T-helper 1 cell treated with Interleukin-12 subunit alpha and Interleukin-12 subunit beta and Interleukin-4 antibody, amounts not matched to agents 30 ng/mL and 1 ng/mL, for 36 hours (primary cell): ENCODE measurements around the gene GLIPR1. TPM values are rescaled to one million over a fixed set of nuclear protein-coding genes. Genes with fewer than 3 reads are reported as not detected.
"Not testable (repeated sequence)": the region's sequence is repeated elsewhere in the genome, so short reads cannot be mapped to it uniquely, and the experiment has no call there.

Source experiments
- intact Hi-C: fragments of 100-400 bp; cut with micrococcal nuclease; formaldehyde crosslinking; loops from one replicate; pipeline ENCODE4 v1.15.1; 2024
- total RNA-seq: library from RNA; stranded (reverse); gene quantifications from 2 replicates; pipeline ENCODE4 v1.2.3, GENCODE V29; 2022

GLIPR1 gene
- total RNA-seq: 37.2 and 37.5 TPM in 2 replicates

DNA sequence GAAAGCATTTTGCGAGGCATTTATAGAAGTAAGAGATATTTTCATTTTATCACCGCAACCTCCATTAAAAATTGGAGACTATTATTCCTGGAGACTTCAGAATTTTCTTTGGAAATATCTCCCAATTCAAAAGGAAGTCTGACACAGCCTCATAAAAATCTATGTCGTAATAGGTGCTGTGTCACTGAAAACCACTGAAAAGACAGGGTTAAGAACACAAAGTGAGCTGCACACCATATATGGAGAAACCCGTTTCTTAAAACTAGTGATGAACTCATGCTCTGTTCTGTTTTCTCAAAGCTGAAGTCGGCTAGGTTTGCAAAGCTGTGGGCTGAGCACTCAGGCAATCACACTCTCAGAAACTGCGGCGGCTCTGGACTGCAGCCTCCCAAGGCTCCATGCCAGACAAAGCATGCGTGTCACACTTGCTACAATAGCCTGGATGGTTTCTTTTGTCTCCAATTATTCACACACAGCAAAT lies at the start of gene GLIPR1:
Gene GLIPR1 (plus strand): TSS at position 287 of the 481 bp plus-strand sequence. CDS start 126 bp downstream, at position 413.
- intact Hi-C loops: loop anchor here (1.0 to 2.0 kb wide), 16 partner anchors 31 to 1078 kb away; partner anchors contain the start of genes ATXN7L3B, BBS10, CAPS2 and GLIPR1L1

DNA sequence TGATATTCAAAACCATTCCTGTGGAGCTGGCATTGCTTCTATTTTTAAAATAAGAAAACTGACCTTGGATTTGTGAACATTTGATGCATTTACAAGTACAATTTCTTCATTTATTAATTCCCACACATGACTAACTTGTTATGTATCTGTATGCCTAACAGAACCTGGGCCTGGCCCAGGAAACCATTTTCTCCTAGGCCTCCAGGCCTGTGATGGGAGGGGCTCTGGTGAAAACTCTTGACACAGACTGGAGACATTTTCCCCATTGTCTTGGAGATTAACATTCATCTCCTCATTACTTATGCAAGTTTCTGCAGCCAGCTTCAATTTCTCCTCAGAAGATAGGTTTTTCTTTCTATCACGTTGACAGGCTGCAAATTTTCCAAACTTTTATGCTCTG lies 47.6 kb upstream of the GLIPR1 start:
- intact Hi-C loops: no loop called here

DNA sequence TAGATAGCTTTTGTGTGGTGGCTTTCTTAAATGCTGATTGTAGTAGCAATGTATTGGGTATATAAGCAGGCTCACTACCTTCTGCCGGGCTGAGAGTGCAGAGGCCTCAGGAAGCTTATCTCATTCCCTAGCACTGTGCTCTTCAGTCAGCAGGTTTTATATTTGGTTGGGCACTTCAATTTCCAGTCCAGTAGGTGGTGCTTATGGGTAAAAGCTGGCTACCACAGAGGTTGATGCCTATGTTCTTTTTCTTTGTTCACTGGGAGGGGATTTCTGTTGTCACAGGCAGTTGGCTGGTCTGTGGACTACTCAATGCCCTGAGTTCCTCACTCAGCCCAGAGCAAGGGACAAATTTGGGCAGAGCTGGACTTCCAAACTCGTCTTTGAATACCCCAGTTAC lies 43.0 kb upstream of the GLIPR1 start:
- intact Hi-C loops: loop anchor here (1.0 to 5.0 kb wide), 3 partner anchors 43 to 600 kb away; partner anchors contain the start of gene GLIPR1

DNA sequence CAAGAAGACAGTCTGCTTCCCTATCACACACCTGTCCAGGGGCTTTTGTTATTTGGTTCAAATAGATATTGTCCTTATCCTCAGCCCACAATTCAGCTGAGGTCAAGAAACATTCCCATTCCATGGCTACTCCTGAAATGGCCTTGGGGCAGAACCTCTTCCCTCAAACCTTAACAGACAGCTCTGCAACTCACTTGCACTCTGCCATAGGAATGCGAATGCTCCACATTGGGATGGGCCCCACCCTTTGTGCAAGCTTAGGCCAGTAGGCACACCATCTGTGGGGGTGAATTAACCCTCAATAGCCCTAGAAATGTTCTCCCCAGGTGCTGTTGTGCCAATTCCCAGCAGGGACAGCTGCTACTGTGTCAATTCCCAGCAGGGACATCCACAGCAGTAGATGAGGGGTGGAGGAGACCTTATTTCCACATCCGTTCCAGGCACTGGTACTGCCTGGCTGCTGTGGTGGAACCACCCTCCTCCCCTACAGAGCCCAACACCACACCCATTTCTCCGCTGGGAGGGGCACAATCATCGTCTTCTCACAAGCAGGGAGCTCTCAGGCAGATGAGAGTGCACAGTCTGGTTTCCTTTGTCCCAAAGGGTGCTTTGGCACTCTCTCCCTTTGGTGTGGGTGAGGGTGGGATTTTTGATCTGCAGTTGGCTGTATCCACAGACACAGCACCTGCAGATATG lies 42.3 kb upstream of the GLIPR1 start:
- intact Hi-C loops: loop anchor here (5.0 kb wide), 1 partner anchor 599 kb away; no protein-coding TSS in a partner anchor

DNA sequence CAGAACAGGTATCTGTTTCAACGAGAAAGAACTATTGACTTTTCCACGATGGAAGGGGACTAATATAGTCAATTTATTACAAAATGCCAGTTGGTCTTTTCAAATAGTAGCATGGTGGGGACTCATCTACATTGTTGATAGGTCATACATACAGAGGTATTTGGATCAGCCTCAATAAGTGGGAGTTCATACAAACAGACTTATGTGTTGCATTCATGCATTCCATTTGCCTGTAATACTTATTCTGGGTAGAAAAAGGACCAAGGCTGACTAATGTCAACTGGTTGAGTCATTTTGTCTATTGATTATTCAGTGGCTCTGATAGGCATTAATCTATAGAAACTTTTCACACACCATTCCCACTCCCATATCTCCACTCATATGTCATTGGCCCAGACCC lies 41.5 kb upstream of the GLIPR1 start:
- intact Hi-C loops: loop anchor here (5.0 kb wide), 1 partner anchor 598 kb away; no protein-coding TSS in a partner anchor

DNA sequence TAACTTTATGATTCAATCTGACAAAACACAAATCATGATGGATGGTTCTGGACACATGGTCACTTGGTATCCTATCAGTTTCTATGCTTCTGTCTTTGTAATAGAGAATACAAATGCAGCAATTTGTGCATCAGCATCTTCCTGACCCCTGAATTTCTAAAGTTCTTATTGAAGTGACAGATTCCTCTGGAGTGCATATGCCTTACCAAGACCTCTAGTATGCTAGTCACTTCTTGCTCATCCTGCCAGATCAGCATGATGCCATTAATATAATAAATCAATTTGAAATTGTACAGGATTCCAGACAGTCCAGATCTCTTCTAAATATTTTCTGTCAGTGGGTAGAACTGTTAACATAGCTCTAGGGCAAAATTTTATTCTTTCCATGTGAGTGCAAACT lies 40.6 kb upstream of the GLIPR1 start:
- intact Hi-C loops: loop anchor here (5.0 kb wide), 1 partner anchor 597 kb away; no protein-coding TSS in a partner anchor

DNA sequence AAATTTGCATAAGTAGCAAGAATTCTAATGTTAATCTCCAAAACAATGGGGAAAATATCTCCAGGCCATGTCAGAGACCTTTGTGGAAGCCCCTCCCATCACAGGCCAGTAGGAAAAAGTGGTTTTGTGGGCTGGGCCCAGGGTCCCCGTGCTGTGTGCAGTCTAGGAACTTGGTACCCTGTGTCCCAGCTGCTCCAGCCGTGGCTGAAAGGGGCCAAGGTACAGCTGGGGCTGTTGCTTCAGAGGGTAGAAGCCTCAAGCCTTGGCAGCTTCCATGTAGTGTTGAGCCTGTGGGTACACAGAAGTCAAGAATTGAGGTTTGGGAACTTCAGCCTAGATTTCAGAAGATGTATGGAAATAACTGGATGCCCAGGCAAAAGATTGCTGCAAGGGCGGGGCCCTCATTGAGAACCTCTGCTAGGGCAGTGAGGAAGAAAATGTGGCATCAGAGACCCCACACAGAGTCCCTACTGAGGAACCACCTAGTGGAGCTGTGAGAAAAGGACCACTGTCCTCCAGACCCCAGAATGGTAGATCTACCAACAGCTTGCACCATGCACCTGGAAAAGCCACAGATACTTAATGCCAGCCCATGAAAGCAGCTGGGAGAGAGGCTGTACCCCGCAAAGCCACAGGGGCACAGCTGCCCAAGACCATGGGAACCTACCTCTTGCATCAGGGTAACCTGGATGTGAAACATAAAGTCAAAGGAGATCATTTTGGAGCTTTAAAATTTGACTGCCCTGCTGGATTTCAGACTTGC lies 38.7 kb upstream of the GLIPR1 start:
- intact Hi-C loops: not testable (repeated sequence)

DNA sequence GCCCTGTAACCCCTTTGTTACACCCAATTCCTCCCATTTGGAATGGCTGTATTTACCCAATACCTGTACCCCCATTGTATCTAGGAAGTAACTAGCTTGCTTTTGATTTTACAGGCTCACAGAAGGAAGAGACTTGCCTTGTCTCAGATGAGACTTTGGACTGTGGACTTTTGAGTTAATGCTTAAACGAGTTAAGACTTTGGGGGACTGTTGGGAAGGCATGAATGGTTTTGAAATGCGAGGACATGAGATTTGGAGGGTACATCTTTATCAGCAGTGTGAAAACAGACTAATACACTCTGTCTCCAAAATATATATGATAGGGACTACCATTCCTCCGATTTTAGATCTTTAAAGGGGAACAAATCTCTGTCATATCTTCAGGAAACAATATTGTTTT lies 38.1 kb upstream of the GLIPR1 start:
- intact Hi-C loops: not testable (repeated sequence)

DNA sequence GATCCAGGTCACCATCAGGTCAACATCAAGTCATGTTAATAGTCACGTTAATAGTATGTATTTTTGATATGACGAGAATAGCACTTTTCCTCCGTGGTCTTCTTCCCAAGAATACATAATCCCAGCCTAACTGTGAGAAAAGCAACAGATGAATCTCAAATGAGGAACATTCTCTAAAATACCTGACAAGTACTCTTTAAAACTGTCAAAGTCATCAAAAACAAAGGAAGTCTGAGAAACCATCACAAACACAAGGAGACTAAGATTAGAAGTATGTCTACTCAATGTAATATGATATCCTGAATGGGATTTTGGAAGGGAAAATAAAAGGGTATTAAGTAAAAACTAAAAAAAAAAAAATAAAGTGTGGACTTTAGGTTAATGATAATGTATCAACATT lies 36.8 kb upstream of the GLIPR1 start:
- intact Hi-C loops: no loop called here

DNA sequence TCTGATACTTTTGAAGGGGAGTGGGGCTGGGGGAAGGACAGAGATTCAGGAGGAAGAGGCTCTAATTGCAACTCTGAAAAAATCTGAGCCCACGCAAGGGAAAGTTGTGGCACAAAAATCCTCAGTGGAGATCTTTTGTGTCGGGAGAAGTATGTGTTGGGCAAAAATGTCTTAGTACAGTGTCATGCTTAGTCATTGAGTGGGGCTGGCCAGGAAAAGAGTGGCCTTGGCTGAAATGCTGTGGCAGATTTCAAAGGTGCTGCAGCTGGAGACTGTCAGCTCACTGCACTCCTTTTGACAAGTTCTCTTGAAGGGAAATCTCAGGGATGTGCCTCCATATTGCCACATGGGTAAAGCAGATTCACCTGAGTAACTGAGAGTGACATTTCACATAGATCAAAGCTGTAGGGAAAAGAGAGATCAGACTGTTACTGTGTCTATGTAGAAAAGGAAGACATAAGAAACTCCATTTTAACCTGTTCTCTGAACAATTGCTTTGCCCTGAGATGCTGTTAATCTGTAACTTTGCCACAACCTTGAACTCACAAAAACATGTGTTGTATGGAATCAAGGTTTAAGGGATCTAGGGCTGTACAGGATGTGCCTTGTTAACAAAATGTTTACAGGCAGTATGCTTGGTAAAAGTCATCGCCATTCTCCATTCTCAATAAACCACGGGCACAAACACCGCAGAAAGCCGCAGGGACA lies 36.0 kb upstream of the GLIPR1 start:
- intact Hi-C loops: no loop called here

DNA sequence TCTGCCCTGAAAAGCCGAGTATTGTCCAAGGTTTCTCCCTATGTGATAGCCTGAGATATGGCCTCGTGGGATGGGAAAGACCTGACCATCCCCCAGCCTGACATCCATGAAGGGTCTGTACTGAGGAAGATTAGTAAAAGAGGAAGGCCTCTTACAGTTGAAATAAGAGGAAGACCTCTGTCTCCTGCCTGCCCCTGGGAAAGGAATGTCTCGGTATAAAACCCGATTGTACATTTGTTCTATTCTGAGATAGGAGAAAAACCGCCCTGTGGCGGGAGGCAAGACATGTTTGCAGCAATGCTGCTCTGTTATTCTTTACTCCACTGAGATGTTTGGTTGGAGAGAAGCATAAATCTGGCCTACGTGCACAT lies 35.4 kb upstream of the GLIPR1 start:
- intact Hi-C loops: not testable (repeated sequence)

DNA sequence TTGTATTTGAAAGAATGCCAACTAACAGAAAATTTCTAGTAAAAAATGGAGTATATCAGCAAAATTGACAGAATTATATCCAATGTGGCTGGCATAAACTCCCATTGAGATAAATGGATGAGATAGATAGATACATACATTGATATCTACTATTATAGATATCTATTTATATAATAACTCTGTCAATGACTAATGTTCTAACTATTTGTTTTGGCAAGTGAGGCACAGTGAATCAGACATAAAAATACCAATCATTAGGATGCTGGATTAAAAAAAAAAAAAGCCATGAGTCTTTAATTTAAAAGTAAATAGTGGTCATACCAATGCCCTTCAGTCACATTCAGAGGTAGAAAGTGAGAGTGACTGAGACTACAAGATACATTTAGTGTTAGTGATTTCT lies 33.7 kb upstream of the GLIPR1 start:
- intact Hi-C loops: no loop called here

DNA sequence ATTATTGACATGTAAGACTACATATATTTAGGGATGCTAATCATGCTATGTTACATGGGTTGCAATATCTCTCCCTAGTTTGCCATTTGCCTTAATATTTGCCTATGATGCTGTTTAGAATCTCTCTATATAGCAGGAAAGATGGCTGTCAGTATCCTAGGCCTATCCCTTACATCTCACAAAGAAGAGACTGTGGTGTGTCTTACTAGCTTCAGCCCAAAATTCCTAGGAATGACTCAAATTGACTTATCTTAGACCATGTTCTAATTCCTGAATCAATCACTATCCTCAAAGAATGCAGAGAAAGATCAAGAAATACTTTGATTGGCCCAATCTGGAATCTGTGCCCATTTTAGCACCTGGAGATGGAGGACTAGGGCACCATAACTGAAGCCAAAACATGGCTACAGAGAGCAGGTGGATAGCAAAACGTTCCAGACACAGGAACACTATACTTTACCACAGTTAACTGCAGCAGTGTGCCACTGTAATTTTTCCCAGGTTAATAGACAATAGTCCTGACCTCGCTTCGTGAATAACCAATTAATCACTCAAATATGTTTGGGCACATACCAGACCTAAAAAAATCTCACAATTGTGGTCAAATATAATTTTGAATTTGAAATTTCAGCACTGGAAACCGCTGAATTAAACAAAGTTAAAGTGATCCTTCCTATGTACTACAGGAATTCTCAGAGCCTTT lies 32.7 kb upstream of the GLIPR1 start:
- intact Hi-C loops: no loop called here

DNA sequence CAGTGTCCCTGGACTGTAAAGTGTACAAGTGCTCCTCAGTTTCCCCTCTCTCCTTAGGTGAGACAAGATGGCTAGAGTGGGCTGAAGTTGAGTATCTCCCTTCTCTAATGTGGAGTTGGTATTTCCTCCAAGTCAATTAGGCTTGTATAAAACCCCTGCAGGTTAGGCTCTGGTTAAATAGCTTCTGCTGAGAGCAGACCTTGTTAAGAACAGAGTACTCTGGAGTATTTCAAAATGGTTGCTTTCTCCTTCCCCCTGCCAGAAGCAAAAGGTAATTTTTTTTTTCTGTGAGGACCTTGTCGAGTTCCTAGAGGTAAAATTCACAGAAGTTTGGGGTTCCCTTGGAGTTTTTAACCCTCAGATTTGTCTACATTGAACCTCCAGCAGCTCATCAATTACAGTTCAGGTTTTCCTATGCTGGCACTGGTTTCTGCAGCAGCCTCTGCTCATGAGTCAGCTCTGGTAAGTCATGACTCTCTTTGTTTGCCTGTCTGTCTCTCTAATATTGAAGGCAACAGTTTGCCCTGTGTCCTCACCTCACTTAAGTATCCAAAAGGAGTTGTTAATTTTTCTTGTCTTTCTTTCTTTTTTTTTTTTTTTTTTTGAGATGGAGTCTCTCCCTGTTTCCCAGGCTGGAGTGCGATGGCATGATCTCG lies 27.8 kb upstream of the GLIPR1 start:
- intact Hi-C loops: no loop called here

DNA sequence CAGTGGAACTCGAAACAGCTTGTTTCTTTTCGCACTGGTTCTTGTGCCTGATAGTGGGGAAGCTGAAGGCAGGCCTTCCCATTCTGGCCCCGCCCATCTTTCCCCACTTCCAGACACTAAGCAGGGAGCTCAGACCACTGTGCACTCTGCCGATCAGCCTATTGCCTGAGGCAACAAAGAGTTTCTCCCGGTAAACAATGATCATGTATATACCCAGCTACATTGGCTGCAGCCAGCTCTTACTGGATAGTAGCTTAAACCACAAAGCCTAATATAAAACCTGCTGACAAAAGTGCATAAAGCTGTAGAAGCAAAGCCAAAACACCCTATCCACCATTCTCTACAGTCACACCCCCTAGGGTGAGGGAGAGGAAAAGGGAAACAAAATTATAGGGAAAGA lies 24.7 kb upstream of the GLIPR1 start:
- intact Hi-C loops: no loop called here

DNA sequence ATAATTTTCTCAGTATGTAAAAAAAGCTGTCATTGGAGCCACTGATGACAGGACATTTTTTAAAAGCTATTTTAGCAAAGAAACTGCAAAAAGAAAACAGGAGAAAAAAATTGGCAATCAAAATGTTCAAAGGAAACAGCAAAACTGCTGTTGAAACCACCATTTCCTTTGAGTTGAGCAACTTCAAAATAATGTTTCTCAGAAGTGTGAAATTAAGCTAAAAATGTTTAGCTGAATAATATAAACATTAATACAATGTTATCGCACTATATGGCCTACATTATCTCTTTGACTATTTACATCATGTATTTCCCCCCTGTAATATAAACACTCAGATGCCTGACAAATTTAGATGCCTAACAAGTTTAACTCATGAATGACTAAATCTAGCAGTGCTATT lies 23.4 kb upstream of the GLIPR1 start:
- intact Hi-C loops: loop anchor here (1.0 kb wide), 1 partner anchor 21 kb away; no protein-coding TSS in a partner anchor

DNA sequence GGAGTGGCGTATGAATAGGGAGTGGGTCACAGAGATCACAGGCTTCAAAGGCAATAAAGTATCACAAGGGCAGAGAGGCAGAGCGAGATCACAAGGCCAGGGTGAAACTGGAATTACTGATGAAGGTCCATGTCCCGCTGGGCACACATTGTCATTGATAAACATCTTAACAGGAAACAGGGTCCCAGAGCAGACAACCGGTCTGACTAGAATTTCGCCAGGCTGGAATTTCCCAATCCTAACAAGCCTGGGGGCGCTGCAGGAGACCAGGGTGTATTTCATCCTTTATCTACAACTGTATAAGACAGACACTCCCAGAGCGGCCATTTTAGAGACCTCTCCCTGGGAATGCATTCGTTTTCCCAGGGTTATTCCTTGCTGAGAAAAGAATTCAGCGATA lies 22.7 kb upstream of the GLIPR1 start:
- intact Hi-C loops: loop anchor here (1.0 kb wide), 1 partner anchor 20 kb away; no protein-coding TSS in a partner anchor

DNA sequence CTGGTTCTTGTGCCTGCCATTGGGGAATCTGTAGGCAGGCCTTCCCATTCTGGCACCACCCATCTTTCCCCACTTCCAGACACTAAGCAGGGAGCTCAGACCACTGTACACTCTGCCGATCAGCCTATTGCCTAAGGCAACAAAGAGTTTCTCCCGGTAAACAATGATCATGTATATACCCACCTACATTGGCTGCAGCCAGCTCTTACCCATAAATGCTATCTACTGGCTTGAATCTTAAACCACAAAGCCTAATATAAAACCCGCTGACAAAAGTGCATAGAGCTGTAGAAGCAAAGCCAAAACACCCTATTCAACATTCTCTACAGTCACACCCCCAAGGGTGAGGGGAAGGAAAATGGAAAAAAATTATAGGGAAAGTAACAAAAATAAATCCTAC lies 20.8 kb upstream of the GLIPR1 start:
- intact Hi-C loops: no loop called here

DNA sequence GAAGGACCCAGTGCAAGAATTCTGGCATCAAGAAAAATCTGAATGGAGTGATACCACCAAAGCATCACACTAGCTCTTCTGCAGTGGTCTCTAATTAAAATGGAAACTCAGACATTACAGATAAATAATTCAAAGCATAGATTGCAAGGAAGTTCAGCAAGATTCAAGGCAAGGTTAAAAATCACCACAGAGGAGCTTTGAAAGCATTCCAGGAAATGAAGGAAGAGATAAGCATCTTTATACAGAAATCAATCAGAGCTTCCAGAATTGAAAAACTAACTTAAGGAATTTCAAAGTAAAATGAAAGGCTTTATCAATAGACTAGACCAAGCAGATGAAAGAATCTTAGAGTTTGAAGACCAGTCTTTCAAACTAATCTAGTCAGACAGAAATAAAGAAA lies 20.4 kb upstream of the GLIPR1 start:
- intact Hi-C loops: no loop called here
